HEK293T (cell line): ENCODE measurements around the gene VPS37C.

Experiments
- ELF4 ChIP-seq: fragments of 450-650 bp; IDR thresholded peaks from 2 replicates; pipeline ENCODE4 v1.6.1; 2017; ENCODE audit warnings: antibody characterized with exemption
- HDGF ChIP-seq: fragments of 450-650 bp; IDR thresholded peaks from 2 replicates; pipeline ENCODE4 v1.6.1; 2017; ENCODE audit warnings: antibody characterized with exemption, borderline replicate concordance
- TARDBP ChIP-seq: fragments of 450-650 bp; IDR thresholded peaks from 2 replicates; pipeline ENCODE4 v1.6.1; 2016

- no peak for TF ChIP-seq HDGF
- no peak for TF ChIP-seq ELF4
- TF ChIP-seq TARDBP, result no peak
Measured at GRCh38 chr11:61129639-61130523, 31.3 kb downstream of the VPS37C start.
